HG02571 (cell line): ENCODE measurements around the gene WNT11.
"Not testable (repeated sequence)": the region's sequence is repeated elsewhere in the genome, so short reads cannot be mapped to it uniquely, and the experiment has no call there.

ENCODE experiments used
- ATAC-seq: cut with Tn5 transposase; IDR thresholded peaks from one replicate; pipeline ENCODE4 v1.9.1; 2021; ENCODE audit warnings: mild to moderate bottlenecking, moderate library complexity; ENCODE audit not compliant: unreplicated experiment

Gene WNT11

GRCh38 chr11:76203937-76204336 lies 2.4 kb downstream of the WNT11 start:
- ATAC-seq: no peak

- ATAC-seq: no peak
These were observed 3.0 kb downstream of the WNT11 start for GRCh38 chr11:76203131-76203925.

- ATAC-seq: no peak
These were observed 4.5 kb downstream of the WNT11 start for GRCh38 chr11:76201672-76202412.

- no peak for ATAC-seq
These were observed 5.2 kb downstream of the WNT11 start for GRCh38 chr11:76201056-76201455.

- no peak for ATAC-seq
These were observed 6.0 kb downstream of the WNT11 start for GRCh38 chr11:76200006-76200940.

- not testable (repeated sequence) for ATAC-seq
These were observed 7.6 kb downstream of the WNT11 start for GRCh38 chr11:76198691-76199090.

GRCh38 chr11:76197941-76198640 lies 8.2 kb downstream of the WNT11 start:
- no peak for ATAC-seq

GRCh38 chr11:76197332-76197731 lies 9.0 kb downstream of the WNT11 start:
- ATAC-seq: no peak

- no peak for ATAC-seq
These were observed 9.5 kb downstream of the WNT11 start for GRCh38 chr11:76196849-76197248.

GRCh38 chr11:76194872-76195668 lies 11.2 kb downstream of the WNT11 start:
- no peak for ATAC-seq

GRCh38 chr11:76193219-76193618 lies 13.1 kb downstream of the WNT11 start:
- no peak for ATAC-seq

- no peak for ATAC-seq
These were observed 15.9 kb downstream of the WNT11 start for GRCh38 chr11:76190376-76190775.

- ATAC-seq: no peak
These were observed 16.6 kb downstream of the WNT11 start for GRCh38 chr11:76189682-76190081.

- ATAC-seq: no peak
These were observed 17.4 kb downstream of the WNT11 start for GRCh38 chr11:76188873-76189272.

GRCh38 chr11:76186776-76187279 lies 19.5 kb downstream of the WNT11 start:
- no peak for ATAC-seq

GRCh38 chr11:76185931-76186401 lies 20.3 kb downstream of the WNT11 start:
- no peak for ATAC-seq

- ATAC-seq: no peak
These were observed 20.8 kb downstream of the WNT11 start for GRCh38 chr11:76185511-76185910.

- no peak for ATAC-seq
These were observed 21.7 kb downstream of the WNT11 start for GRCh38 chr11:76184551-76184993.

- ATAC-seq: no peak
These were observed 24.9 kb downstream of the WNT11 start for GRCh38 chr11:76181371-76181770.
